Activated T-helper 17 cell treated with anti-CD3 and anti-CD28 coated beads, Interleukin-2, amount 50 U/mL, for 72 hours (primary cell): ENCODE measurements around the gene KIF3C. TPM values are rescaled to one million over a fixed set of nuclear protein-coding genes. Genes with fewer than 3 reads are reported as not detected.
A peak's percentile ranks its signal among the peaks of the same experiment; 100 is the strongest.

Experiments used
- ATAC-seq: fragments of 150-1000 bp; cut with Tn5 transposase; replicated peaks from 2 replicates; pipeline ENCODE4 v1.10.0; 2021; ENCODE audit warnings: mild to moderate bottlenecking, moderate library complexity
- H3K27ac Mint-ChIP-seq: one replicate; pipeline ENCODE4 v1.8.0; 2022; ENCODE audit warnings: mixed read lengths
- H3K27me3 Mint-ChIP-seq: one replicate; pipeline ENCODE4 v1.8.0; 2022; ENCODE audit warnings: mixed read lengths
- H3K36me3 Mint-ChIP-seq: one replicate; pipeline ENCODE4 v1.8.0; 2022; ENCODE audit warnings: low read depth, mild to moderate bottlenecking, mixed read lengths
- H3K4me1 Mint-ChIP-seq: one replicate; pipeline ENCODE4 v1.8.0; 2022; ENCODE audit warnings: mixed read lengths
- H3K4me3 Mint-ChIP-seq: one replicate; pipeline ENCODE4 v1.8.0; 2022; ENCODE audit warnings: mild to moderate bottlenecking, mixed read lengths
- H3K9me3 Mint-ChIP-seq: one replicate; pipeline ENCODE4 v1.8.0; 2022; ENCODE audit warnings: mixed read lengths
- total RNA-seq, 2 donors: library from RNA; stranded (reverse); gene quantifications; one replicate each; pipeline ENCODE4 v1.2.3, GENCODE V29; 2022

The KIF3C gene
- total RNA-seq, 2 donors from 2014 or later, result 3.0 to 3.4 TPM

DNA sequence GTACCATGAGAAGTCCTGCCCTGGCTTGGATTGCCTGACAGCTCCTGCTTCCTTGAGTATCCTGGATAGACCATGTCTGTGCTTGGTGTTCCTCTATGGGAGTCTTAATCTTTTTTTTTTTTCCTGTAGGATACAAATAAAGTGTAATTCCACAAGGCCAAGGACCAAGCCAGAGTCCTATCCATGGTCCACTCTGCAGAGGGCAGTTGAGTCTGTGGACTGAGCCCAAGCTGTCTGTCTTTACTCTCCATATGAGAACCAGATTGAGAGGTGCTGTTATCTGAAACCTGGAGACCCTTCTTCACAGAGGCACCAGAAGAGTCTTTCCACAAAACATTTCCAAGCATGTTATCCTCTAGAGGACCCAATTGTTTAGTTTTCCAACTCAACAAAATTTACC, 1.4 kb upstream of the KIF3C start:
- H3K4me3 Mint-ChIP-seq, result peak overlapping the region; percentile 73

GRCh38 chr2:25982968-25983280, 627 bp upstream of the KIF3C start:
- Mint-ChIP-seq H3K27me3 (no peaks in the 10 kb centered on the region), H3K9me3 (no peaks in the 10 kb centered on the region), H3K4me1 (no peaks in the 10 kb centered on the region), H3K27ac (peak overlapping the region; percentile 16), H3K4me3 (peak overlapping the region; percentile 73), H3K36me3 (no peaks in the 10 kb centered on the region)
- no peak for ATAC-seq

More for the DNA sequence above, 1.4 kb upstream of the KIF3C start:
- Mint-ChIP-seq H3K9me3 (no peaks in the 10 kb centered on the region), H3K27me3 (no peaks in the 10 kb centered on the region), H3K4me1 (no peaks in the 10 kb centered on the region), H3K27ac (no peak overlapping the region), H3K36me3 (no peaks in the 10 kb centered on the region)
- no peak for ATAC-seq

DNA sequence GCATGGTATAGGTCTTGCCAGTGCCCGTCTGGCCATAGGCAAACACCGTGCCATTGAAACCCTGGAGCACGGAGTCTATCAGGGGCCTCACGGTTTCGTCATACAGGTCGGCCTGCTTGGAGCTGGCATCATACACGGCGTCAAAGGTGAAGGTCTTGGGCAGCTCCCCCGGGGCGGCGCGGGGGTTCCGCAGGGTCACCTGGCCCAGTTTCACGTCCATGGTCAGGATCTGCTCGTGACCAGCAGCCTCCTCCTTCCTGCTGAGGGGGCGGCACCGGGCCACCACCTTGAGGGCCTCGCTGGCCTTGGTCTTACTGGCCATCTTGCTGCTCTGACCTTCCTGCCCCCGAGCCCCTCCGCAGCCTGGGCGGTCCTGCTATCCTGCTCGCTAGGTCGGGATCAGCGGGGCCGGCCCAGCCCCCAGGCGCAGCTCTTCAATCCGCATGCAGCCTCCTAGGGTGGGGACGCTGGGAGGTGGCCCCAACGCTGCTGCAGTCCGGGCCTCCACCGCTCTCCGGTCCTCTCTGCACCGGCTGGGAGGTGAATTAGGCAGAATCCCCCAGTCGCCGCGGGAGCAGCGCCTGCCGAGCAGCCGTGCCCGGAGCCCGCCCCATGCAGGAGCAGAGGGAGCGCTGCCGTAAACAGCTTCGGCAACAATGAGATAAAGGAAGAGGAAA, 563 bp downstream of the KIF3C start:
- Mint-ChIP-seq H3K36me3 (no peaks in the 10 kb centered on the region), H3K9me3 (no peaks in the 10 kb centered on the region), H3K27me3 (no peaks in the 10 kb centered on the region), H3K27ac (peak overlapping the region; percentile 46), H3K4me1 (no peaks in the 10 kb centered on the region), H3K4me3 (peak overlapping the region; percentile 73)
- ATAC-seq, result peak; percentile 61

GRCh38 chr2:25980951-25981350, 1.3 kb downstream of the KIF3C start:
- no peak for ATAC-seq
- Mint-ChIP-seq H3K36me3 (no peaks in the 10 kb centered on the region), H3K27me3 (no peaks in the 10 kb centered on the region), H3K4me1 (no peaks in the 10 kb centered on the region), H3K4me3 (peak overlapping the region; percentile 73), H3K9me3 (no peaks in the 10 kb centered on the region), H3K27ac (no peak overlapping the region)

- ATAC-seq, result no peak
- no peak overlapping the region for H3K27ac Mint-ChIP-seq
Observed at GRCh38 chr2:25980076-25980887, 2.0 kb downstream of the KIF3C start.

GRCh38 chr2:25979001-25979400, 3.3 kb downstream of the KIF3C start:
- no peaks in the 10 kb centered on the region for H3K4me1 Mint-ChIP-seq
- no peak overlapping the region for H3K27ac Mint-ChIP-seq
- ATAC-seq, result no peak
- no peaks in the 10 kb centered on the region for H3K27me3 Mint-ChIP-seq
- H3K36me3 Mint-ChIP-seq, result no peaks in the 10 kb centered on the region
- no peaks in the 10 kb centered on the region for H3K9me3 Mint-ChIP-seq
- H3K4me3 Mint-ChIP-seq, result no peak overlapping the region

More at GRCh38 chr2:25980076-25980887, 2.0 kb downstream of the KIF3C start:
- H3K4me1 Mint-ChIP-seq, result no peaks in the 10 kb centered on the region
- H3K9me3 Mint-ChIP-seq, result no peaks in the 10 kb centered on the region
- H3K36me3 Mint-ChIP-seq, result no peaks in the 10 kb centered on the region
- H3K27me3 Mint-ChIP-seq, result no peaks in the 10 kb centered on the region
- H3K4me3 Mint-ChIP-seq, result no peak overlapping the region

- no peaks in the 10 kb centered on the region for H3K4me1 Mint-ChIP-seq
- H3K9me3 Mint-ChIP-seq, result no peaks in the 10 kb centered on the region
- H3K4me3 Mint-ChIP-seq, result no peak overlapping the region
- H3K27ac Mint-ChIP-seq, result no peak overlapping the region
- H3K36me3 Mint-ChIP-seq, result no peaks in the 10 kb centered on the region
- ATAC-seq, result no peak
- no peaks in the 10 kb centered on the region for H3K27me3 Mint-ChIP-seq
Observed at GRCh38 chr2:25977768-25978167, 4.5 kb downstream of the KIF3C start.

- Mint-ChIP-seq H3K4me1 (no peaks in the 10 kb centered on the region), H3K9me3 (no peaks in the 10 kb centered on the region), H3K4me3 (no peak overlapping the region), H3K27ac (peak overlapping the region; percentile 18), H3K36me3 (no peaks in the 10 kb centered on the region), H3K27me3 (no peaks in the 10 kb centered on the region)
- no peak for ATAC-seq
Observed at GRCh38 chr2:25976983-25977741, 5.1 kb downstream of the KIF3C start.

DNA sequence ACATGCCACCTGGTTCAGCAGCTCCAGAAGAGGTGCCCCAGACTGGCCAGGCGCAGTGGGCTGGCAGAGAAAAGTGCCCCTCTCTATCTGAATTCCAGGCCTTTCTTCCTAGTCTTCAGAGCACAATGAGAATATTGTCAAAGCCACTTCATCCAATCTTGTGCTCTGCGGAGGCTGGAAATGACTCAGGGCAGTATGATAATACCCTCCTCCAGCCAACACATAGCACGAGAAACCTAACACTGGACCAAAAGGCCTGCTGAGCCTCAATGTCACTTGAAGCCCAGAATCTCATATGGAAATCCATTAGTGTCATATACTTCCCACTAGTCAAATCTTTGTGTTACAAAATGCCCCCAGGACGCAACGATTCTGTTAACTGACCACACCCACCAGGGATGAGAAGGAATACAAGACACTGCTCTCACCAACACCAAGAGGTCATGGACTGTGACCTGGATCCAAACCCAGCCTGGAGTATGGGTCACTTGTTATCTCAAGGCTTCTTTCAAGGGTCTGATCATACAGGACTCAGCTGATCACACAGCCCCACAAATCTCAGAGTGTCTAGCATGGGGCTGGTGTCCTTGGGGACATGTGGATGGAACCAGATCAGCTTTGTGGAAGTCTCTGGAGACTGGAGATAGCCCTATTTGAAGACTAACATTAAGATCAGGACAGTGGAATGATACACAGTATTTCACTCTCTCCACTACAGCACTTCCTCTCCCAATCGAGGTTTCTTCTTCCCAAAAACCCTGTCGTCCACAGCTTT, 10.1 kb downstream of the KIF3C start:
- H3K9me3 Mint-ChIP-seq, result no peaks in the 10 kb centered on the region
- H3K4me3 Mint-ChIP-seq, result no peak overlapping the region
- ATAC-seq, result no peak
- no peaks in the 10 kb centered on the region for H3K36me3 Mint-ChIP-seq
- H3K27ac Mint-ChIP-seq, result no peak overlapping the region
- no peaks in the 10 kb centered on the region for H3K27me3 Mint-ChIP-seq
- no peaks in the 10 kb centered on the region for H3K4me1 Mint-ChIP-seq

DNA sequence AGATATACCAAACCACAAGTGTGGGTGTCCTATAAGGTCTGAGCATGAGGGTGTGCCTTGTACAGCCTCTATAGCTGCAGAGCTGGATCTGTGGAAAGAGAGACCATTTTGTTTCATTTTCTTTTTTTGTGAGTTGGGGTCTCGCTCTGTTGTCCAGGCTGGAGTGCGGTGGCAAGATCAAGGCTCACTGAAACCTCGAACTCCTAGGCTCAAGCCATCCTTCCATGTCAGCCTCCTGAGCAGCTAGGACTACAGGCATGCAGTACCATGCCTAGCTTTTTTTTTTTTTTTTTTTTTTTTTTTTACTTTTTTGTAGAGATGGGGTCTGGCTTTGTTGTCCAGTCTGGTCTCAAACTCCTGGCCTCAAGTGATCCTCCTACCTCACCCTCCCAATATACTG, 10.7 kb downstream of the KIF3C start:
- no peak overlapping the region for H3K4me3 Mint-ChIP-seq
- H3K36me3 Mint-ChIP-seq, result no peaks in the 10 kb centered on the region

GRCh38 chr2:25966531-25967270, 15.6 kb downstream of the KIF3C start:
- Mint-ChIP-seq H3K4me3 (no peak overlapping the region), H3K9me3 (no peaks in the 10 kb centered on the region)
- no peak for ATAC-seq

More for the DNA sequence above, 10.7 kb downstream of the KIF3C start:
- no peaks in the 10 kb centered on the region for H3K9me3 Mint-ChIP-seq
- no peak overlapping the region for H3K27ac Mint-ChIP-seq
- no peaks in the 10 kb centered on the region for H3K4me1 Mint-ChIP-seq
- H3K27me3 Mint-ChIP-seq, result no peaks in the 10 kb centered on the region
- no peak for ATAC-seq

GRCh38 chr2:25964891-25965290, 17.4 kb downstream of the KIF3C start:
- peaks cover 11% of the 10 kb centered on the region for H3K4me1 Mint-ChIP-seq
- no peak for ATAC-seq

More at GRCh38 chr2:25966531-25967270, 15.6 kb downstream of the KIF3C start:
- H3K27ac Mint-ChIP-seq, result no peak overlapping the region
- H3K36me3 Mint-ChIP-seq, result no peaks in the 10 kb centered on the region
- peaks cover 1% of the 10 kb centered on the region for H3K4me1 Mint-ChIP-seq
- H3K27me3 Mint-ChIP-seq, result no peaks in the 10 kb centered on the region

GRCh38 chr2:25960920-25961319, 21.4 kb downstream of the KIF3C start:
- ATAC-seq, result peak; percentile 62
- H3K27me3 Mint-ChIP-seq, result no peaks in the 10 kb centered on the region
- H3K36me3 Mint-ChIP-seq, result no peaks in the 10 kb centered on the region
- H3K27ac Mint-ChIP-seq, result peak overlapping the region; percentile 29
- peaks cover 11% of the 10 kb centered on the region for H3K4me1 Mint-ChIP-seq
- H3K9me3 Mint-ChIP-seq, result no peaks in the 10 kb centered on the region
- H3K4me3 Mint-ChIP-seq, result peak overlapping the region; percentile 8

More at GRCh38 chr2:25964891-25965290, 17.4 kb downstream of the KIF3C start:
- H3K27me3 Mint-ChIP-seq, result no peaks in the 10 kb centered on the region
- H3K36me3 Mint-ChIP-seq, result no peaks in the 10 kb centered on the region
- no peak overlapping the region for H3K27ac Mint-ChIP-seq
- no peak overlapping the region for H3K4me3 Mint-ChIP-seq
- H3K9me3 Mint-ChIP-seq, result no peaks in the 10 kb centered on the region
